KMS-11 (cell line): ENCODE measurements around the gene KLF3.

Experiments
- H2AFZ ChIP-seq: fragments of 200-600 bp; sonication (generic); 2 replicates; pipeline ENCODE4 v1.6.1; 2016; ENCODE audit warnings: antibody characterized with exemption, mixed run types, low read depth
- H3K27ac ChIP-seq: fragments of 200-600 bp; sonication (generic); 2 replicates; pipeline ENCODE4 v1.6.1; 2016; ENCODE audit warnings: mild to moderate bottlenecking, mixed run types
- H3K27me3 ChIP-seq: fragments of 200-600 bp; sonication (generic); 2 replicates; pipeline ENCODE4 v1.6.1; 2017; ENCODE audit warnings: mild to moderate bottlenecking, low read depth, mixed run types, moderate library complexity; ENCODE audit not compliant: insufficient read depth
- H3K36me3 ChIP-seq: fragments of 200-600 bp; sonication (generic); 2 replicates; pipeline ENCODE4 v1.6.1; 2017; ENCODE audit warnings: mild to moderate bottlenecking, mixed run types; ENCODE audit not compliant: insufficient read depth
- H3K4me1 ChIP-seq: fragments of 200-600 bp; sonication (generic); 2 replicates; pipeline ENCODE4 v1.6.1; 2016; ENCODE audit warnings: mild to moderate bottlenecking, low read depth, mixed run types; ENCODE audit not compliant: poor library complexity, severe bottlenecking
- H3K4me2 ChIP-seq: fragments of 200-600 bp; sonication (generic); 2 replicates; pipeline ENCODE4 v1.7.0; 2016; ENCODE audit warnings: mild to moderate bottlenecking, mixed run types
- H3K4me3 ChIP-seq: fragments of 200-600 bp; sonication (generic); IDR thresholded peaks from 2 replicates; pipeline ENCODE4 v1.6.1; 2017; ENCODE audit warnings: low read depth, low read length, mixed read lengths; ENCODE audit not compliant: insufficient read depth
- H3K79me2 ChIP-seq: fragments of 200-600 bp; sonication (generic); 2 replicates; pipeline ENCODE4 v1.6.1; 2016; ENCODE audit warnings: low read depth, mixed run types; ENCODE audit not compliant: insufficient read depth
- H3K9ac ChIP-seq: fragments of 200-600 bp; sonication (generic); 2 replicates; pipeline ENCODE4 v1.6.1; 2016; ENCODE audit warnings: mild to moderate bottlenecking, mixed run types
- H4K20me1 ChIP-seq: fragments of 200-600 bp; sonication (generic); 2 replicates; pipeline ENCODE4 v1.6.1; 2016; ENCODE audit warnings: mild to moderate bottlenecking, mixed run types; ENCODE audit not compliant: insufficient read depth
- TF ChIP-seq, protein P1 (sequence below): fragments of 200-600 bp; sonication (generic); conservative IDR thresholded peaks from 2 replicates; pipeline ENCODE4 v1.6.1; 2017; ENCODE audit warnings: low read depth, mild to moderate bottlenecking, antibody characterized with exemption, low read length, moderate library complexity, mixed read lengths

The KLF3 gene

GRCh38 chr4:38735870-38736269, 71.9 kb downstream of the KLF3 start:
- H3K4me2 ChIP-seq: no peak overlapping the region
- no peaks in the 10 kb centered on the region for H3K36me3 ChIP-seq
- H3K4me3 ChIP-seq: no peak overlapping the region
- H3K27me3 ChIP-seq: no peaks in the 10 kb centered on the region
- peaks cover 3% of the 10 kb centered on the region for H3K4me1 ChIP-seq
- TF ChIP-seq, protein P1, sequence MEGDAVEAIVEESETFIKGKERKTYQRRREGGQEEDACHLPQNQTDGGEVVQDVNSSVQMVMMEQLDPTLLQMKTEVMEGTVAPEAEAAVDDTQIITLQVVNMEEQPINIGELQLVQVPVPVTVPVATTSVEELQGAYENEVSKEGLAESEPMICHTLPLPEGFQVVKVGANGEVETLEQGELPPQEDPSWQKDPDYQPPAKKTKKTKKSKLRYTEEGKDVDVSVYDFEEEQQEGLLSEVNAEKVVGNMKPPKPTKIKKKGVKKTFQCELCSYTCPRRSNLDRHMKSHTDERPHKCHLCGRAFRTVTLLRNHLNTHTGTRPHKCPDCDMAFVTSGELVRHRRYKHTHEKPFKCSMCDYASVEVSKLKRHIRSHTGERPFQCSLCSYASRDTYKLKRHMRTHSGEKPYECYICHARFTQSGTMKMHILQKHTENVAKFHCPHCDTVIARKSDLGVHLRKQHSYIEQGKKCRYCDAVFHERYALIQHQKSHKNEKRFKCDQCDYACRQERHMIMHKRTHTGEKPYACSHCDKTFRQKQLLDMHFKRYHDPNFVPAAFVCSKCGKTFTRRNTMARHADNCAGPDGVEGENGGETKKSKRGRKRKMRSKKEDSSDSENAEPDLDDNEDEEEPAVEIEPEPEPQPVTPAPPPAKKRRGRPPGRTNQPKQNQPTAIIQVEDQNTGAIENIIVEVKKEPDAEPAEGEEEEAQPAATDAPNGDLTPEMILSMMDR: no peak
- H2AFZ ChIP-seq: no peak overlapping the region
- no peak overlapping the region for H3K27ac ChIP-seq
- H3K79me2 ChIP-seq: no peaks in the 10 kb centered on the region
- no peaks in the 10 kb centered on the region for H4K20me1 ChIP-seq
- H3K9ac ChIP-seq: no peak overlapping the region

GRCh38 chr4:38738940-38739803, 75.2 kb downstream of the KLF3 start:
- Histone ChIP-seq H3K9ac (no peak overlapping the region), H4K20me1 (no peaks in the 10 kb centered on the region), H3K27ac (no peak overlapping the region), H3K36me3 (no peaks in the 10 kb centered on the region), H3K27me3 (no peaks in the 10 kb centered on the region), H3K4me2 (no peak overlapping the region), H3K79me2 (no peaks in the 10 kb centered on the region), H2AFZ (no peak overlapping the region), H3K4me3 (no peak overlapping the region), H3K4me1 (no peaks in the 10 kb centered on the region)
- TF ChIP-seq, protein P1: no peak

- Histone ChIP-seq H3K4me2 (no peak overlapping the region), H4K20me1 (no peaks in the 10 kb centered on the region), H3K27me3 (no peaks in the 10 kb centered on the region), H3K4me1 (no peaks in the 10 kb centered on the region), H3K9ac (no peak overlapping the region), H3K4me3 (no peak overlapping the region), H3K79me2 (no peaks in the 10 kb centered on the region), H2AFZ (no peak overlapping the region), H3K36me3 (no peaks in the 10 kb centered on the region), H3K27ac (no peak overlapping the region)
- TF ChIP-seq, protein P1: no peak
Measured at GRCh38 chr4:38740303-38740702, 76.3 kb downstream of the KLF3 start.

DNA sequence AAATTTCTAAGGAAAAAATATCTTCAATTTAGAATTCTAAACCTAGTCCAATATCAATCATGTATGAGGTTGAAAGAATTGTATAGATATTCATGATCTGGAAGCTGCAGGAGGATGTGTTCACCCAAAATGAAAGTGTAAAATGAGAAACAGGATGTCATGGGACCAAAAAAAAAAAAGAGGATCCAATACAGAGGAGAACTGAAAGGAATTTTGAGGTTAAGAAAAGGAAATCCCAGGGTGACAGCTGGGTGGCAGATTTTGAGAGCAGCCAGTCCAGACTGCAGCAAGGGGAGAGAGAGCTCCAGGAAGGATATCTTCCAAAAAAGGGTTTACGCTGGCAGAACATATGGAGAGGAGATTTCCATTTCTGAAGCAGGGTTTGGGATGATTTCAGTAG, 79.9 kb downstream of the KLF3 start:
- no peak overlapping the region for H3K4me3 ChIP-seq
- no peak overlapping the region for H3K27ac ChIP-seq
- no peak overlapping the region for H2AFZ ChIP-seq
- H3K4me1 ChIP-seq: no peaks in the 10 kb centered on the region
- TF ChIP-seq, protein P1: no peak
- no peaks in the 10 kb centered on the region for H3K36me3 ChIP-seq
- H4K20me1 ChIP-seq: no peaks in the 10 kb centered on the region
- H3K79me2 ChIP-seq: no peaks in the 10 kb centered on the region
- H3K27me3 ChIP-seq: no peaks in the 10 kb centered on the region
- no peak overlapping the region for H3K9ac ChIP-seq
- H3K4me2 ChIP-seq: no peak overlapping the region
